Upper lobe of left lung (tissue), 6 donors: Measurements from ENCODE around the gene IPO11. TPM values are rescaled to one million over a fixed set of nuclear protein-coding genes. Genes with fewer than 3 reads are reported as not detected.

Experiments
- ATAC-seq, 2 donors: fragments of 200-7000 bp; cut with Tn5 transposase; one replicate each; pipeline ENCODE4 v1.9.1; 2022; ENCODE audit warnings: mild to moderate bottlenecking in 2 of 2, moderate library complexity in 2 of 2; ENCODE audit not compliant: low FRiP score in 2 of 2
- DNase-seq, 2 donors: peaks; one replicate each; pipeline ENCODE4 v3.0.0-alpha.2; 2019 to 2020
- H3K27ac ChIP-seq, 4 donors: fragments of 200-600 bp; sonication (generic); one replicate each; pipeline ENCODE4 v1.5.1; 2016 to 2019
- H3K27me3 ChIP-seq, 4 donors: fragments of 200-600 bp; sonication (generic); one replicate each; pipeline ENCODE4 v1.5.1; 2017 to 2019
- H3K36me3 ChIP-seq, 4 donors: fragments of 200-600 bp; sonication (generic); one replicate each; pipeline ENCODE4 v1.5.1; 2016 to 2019
- H3K4me1 ChIP-seq, 4 donors: fragments of 200-600 bp; sonication (generic); one replicate each; pipeline ENCODE4 v1.5.1; 2018 to 2019
- H3K4me3 ChIP-seq, 4 donors: fragments of 200-600 bp; sonication (generic); one replicate each; pipeline ENCODE4 v1.5.1; 2017 to 2019; ENCODE audit warnings: mild to moderate bottlenecking in 2 of 4, moderate library complexity in 1 of 4
- H3K9me3 ChIP-seq, 4 donors: fragments of 200-600 bp; sonication (generic); one replicate each; pipeline ENCODE4 v1.5.1; 2018 to 2019
- EP300 ChIP-seq, 4 donors: sonication (generic); formaldehyde crosslinking; IDR thresholded peaks; one replicate each; pipeline ENCODE4 v1.5.1; 2017; ENCODE audit warnings: antibody characterized with exemption in 4 of 4, control low read depth in 2 of 4
- POLR2A ChIP-seq, 4 donors: fragments of 450-650 bp; IDR thresholded peaks; one replicate each; pipeline ENCODE4 v1.5.1; 2016 to 2017; ENCODE audit warnings: antibody characterized with exemption in 4 of 4, mild to moderate bottlenecking in 2 of 4
- POLR2AphosphoS5 ChIP-seq, 2 donors: sonication (generic); formaldehyde crosslinking; IDR thresholded peaks; one replicate each; pipeline ENCODE4 v1.5.1; 2017; ENCODE audit warnings: antibody characterized with exemption in 2 of 2
- WGBS, 2 donors: methylation state at CpG; one replicate each; pipeline ENCODE4 v1.1.5; 2017 to 2018; 5-methylcytosine and 5-hydroxymethylcytosine counted together
- total RNA-seq, 6 donors: library from RNA; depleted of rRNA in 4 of 6; stranded (reverse); fragments of >200 nt in 4 of 6; gene quantifications; one replicate each; pipeline versions ENCODE4 v1.1.0 to v1.2.1, GENCODE V29; 2016 to 2021
- TF ChIP-seq, protein P1 (sequence below), 6 experiments: fragments of 450-650 bp in 4 of 6; fragments of 200-600 bp in 2 of 6; sonication (generic) in 2 of 6; IDR thresholded peaks; one replicate each; pipeline ENCODE4 v1.5.1; 2016 to 2019; ENCODE audit warnings: antibody characterized with exemption in 6 of 6
- donor health status: DM: no; HTN: no; CAD: no; lungs with moderate emphysema.
- donor health status: DM: no; HTN: yes; CAD: no; lungs with severe emphysema.

IPO11 gene
- total RNA-seq, 6 donors from 2014 or later, result 12.2 to 40.4 (median 18.8) TPM

- ATAC-seq (no peak), DNase-seq (no peak)
- no peak overlapping the region for H3K27ac ChIP-seq
- no peak for TF ChIP-seq POLR2AphosphoS5 (IDR thresholded peaks at IDR 0.05)
- TF ChIP-seq EP300 (IDR thresholded peaks at IDR 0.05), result no peak
- no peak for TF ChIP-seq POLR2A (IDR thresholded peaks at IDR 0.05)
- TF ChIP-seq, protein P1, sequence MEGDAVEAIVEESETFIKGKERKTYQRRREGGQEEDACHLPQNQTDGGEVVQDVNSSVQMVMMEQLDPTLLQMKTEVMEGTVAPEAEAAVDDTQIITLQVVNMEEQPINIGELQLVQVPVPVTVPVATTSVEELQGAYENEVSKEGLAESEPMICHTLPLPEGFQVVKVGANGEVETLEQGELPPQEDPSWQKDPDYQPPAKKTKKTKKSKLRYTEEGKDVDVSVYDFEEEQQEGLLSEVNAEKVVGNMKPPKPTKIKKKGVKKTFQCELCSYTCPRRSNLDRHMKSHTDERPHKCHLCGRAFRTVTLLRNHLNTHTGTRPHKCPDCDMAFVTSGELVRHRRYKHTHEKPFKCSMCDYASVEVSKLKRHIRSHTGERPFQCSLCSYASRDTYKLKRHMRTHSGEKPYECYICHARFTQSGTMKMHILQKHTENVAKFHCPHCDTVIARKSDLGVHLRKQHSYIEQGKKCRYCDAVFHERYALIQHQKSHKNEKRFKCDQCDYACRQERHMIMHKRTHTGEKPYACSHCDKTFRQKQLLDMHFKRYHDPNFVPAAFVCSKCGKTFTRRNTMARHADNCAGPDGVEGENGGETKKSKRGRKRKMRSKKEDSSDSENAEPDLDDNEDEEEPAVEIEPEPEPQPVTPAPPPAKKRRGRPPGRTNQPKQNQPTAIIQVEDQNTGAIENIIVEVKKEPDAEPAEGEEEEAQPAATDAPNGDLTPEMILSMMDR (IDR thresholded peaks at IDR 0.05), result no peak
- H3K27me3 ChIP-seq, result no peaks in the 10 kb centered on the region
- no peaks in the 10 kb centered on the region for H3K4me1 ChIP-seq
- no peaks in the 10 kb centered on the region for H3K9me3 ChIP-seq
- H3K4me3 ChIP-seq, result no peak overlapping the region
- 100% methylated on average over 1 of the region's 1 CpG for WGBS, 2 donors
- peaks cover 0 to 45% (median 1%) of the 10 kb centered on the region in 4 donors for H3K36me3 ChIP-seq
These were observed 82.2 kb downstream of the IPO11 start for GRCh38 chr5:62494772-62495171.

DNA sequence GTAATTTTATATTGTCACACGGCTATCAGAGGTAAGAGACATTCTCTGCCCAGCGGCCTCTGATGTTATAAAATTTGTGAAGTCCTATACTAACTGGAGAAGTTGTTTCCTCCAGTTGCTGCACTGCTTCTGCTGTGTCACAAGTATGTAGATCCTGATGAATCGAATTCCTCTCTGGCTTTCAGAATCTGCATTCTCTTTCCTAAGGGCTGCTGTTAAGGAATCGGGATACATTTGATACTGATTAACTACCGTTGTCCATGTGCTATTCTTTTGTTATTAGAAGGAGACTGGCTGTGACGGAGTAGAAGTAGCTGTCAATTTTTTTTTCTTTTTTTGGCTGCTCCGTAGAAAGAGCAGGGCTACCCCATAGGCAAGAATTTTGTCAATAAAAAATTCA, 84.3 kb downstream of the IPO11 start:
- ATAC-seq, result no peak
- Histone ChIP-seq H3K9me3 (no peaks in the 10 kb centered on the region), H3K27ac (no peak overlapping the region), H3K36me3 (peaks cover 0 to 28% (median 1%) of the 10 kb centered on the region in 4 donors), H3K4me1 (no peaks in the 10 kb centered on the region), H3K4me3 (no peak overlapping the region), H3K27me3 (no peaks in the 10 kb centered on the region)
- DNase-seq, result no peak
- 97 to 99% methylated on average over 7 of the region's 7 CpGs for WGBS, 2 donors
- TF ChIP-seq EP300 (IDR thresholded peaks at IDR 0.05) (no peak), POLR2AphosphoS5 (IDR thresholded peaks at IDR 0.05) (no peak)
- TF ChIP-seq, protein P1 (IDR thresholded peaks at IDR 0.05), result no peak

DNA sequence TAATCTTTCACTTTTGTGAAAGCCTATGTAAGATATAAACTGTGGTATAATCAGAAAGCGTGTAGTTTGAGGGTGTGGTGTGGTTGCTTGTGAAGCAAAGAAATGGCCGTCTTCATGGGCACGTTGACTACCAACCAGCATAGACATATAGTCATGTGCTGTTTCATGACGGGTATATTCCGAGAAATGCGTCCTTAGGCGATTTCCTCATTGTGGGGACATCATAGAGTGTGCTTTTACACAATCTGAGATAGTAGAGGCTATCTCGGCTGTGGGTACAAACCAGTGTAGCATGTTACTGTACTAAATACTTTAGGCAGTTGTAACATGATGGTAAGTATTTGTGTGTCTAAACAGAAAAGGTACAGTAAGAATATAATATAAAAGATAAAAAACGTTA, 86.4 kb downstream of the IPO11 start:
- no peaks in the 10 kb centered on the region for H3K27me3 ChIP-seq
- no peaks in the 10 kb centered on the region for H3K9me3 ChIP-seq
- peaks cover 0 to 24% (median 1%) of the 10 kb centered on the region in 4 donors for H3K36me3 ChIP-seq
- DNase-seq (no peak), ATAC-seq (no peak)
- TF ChIP-seq EP300 (IDR thresholded peaks at IDR 0.05), result no peak
- TF ChIP-seq POLR2A (IDR thresholded peaks at IDR 0.05), result no peak
- no peak for TF ChIP-seq POLR2AphosphoS5 (IDR thresholded peaks at IDR 0.05)
- TF ChIP-seq, protein P1 (IDR thresholded peaks at IDR 0.05), result no peak
- H3K4me1 ChIP-seq, result no peaks in the 10 kb centered on the region
- WGBS, 2 donors, result 84 to 86% methylated on average over 9 of the region's 9 CpGs
- H3K27ac ChIP-seq, result no peak overlapping the region
- no peak overlapping the region for H3K4me3 ChIP-seq

DNA sequence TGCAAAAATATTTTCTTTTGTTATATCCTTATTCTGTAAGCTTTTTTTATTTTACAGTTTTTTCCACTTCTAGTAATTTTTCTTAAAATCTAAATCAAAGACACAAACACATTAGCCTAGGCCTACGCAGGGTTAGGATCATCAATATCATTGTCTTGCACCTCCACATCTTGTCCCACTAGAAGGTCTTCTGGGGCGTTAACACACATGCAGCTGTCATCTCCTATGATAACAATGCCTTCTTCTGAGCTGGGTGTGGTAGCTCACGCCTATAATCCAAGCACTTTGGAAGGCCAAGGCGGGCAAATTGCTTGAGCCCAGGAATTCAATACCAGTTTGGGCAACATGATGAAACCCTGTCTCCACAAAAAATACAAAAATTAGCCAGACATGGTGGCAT, 87.2 kb downstream of the IPO11 start:
- Histone ChIP-seq H3K9me3 (no peaks in the 10 kb centered on the region), H3K4me1 (no peaks in the 10 kb centered on the region), H3K36me3 (peaks cover 0 to 24% (median 1%) of the 10 kb centered on the region in 4 donors), H3K4me3 (no peak overlapping the region), H3K27me3 (no peaks in the 10 kb centered on the region), H3K27ac (no peak overlapping the region)
- ATAC-seq (no peak), DNase-seq (no peak)
- TF ChIP-seq POLR2A (IDR thresholded peaks at IDR 0.05), result no peak
- TF ChIP-seq, protein P1 (IDR thresholded peaks at IDR 0.05), result no peak
- TF ChIP-seq POLR2AphosphoS5 (IDR thresholded peaks at IDR 0.05), result no peak
- TF ChIP-seq EP300 (IDR thresholded peaks at IDR 0.05), result no peak
- WGBS, 2 donors, result 93 to 100% methylated on average over 4 of the region's 4 CpGs

DNA sequence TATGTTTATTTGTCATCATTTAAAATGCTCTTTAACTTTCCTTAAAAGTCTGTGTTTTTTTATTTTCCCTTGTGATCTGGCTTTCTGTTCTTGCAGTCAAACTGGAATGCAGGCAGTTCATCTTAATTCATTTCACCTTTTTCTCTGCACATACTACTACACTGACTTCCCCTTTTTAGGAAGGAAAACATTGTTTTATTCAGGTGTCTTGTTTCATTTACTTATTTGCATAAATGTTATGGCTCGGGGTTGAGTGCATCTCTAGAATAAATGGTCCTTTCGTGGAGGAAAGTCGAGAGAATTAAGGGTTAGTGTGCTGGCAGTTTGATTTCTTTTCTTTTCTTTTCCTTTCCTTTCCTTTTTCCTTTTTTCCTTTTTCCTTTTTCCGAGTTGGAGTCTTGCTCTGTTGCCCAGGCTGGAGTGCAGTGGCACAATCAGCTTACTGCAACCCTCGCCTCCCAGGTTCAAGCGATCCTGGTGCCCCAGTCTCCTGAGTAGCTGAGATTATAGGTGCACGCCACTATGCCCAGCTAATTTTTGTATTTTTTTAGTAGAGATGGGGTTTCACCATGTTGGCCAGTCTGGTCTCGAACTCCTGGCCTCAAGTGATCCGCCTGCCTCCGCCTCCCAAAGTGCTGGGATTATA, 90.0 kb downstream of the IPO11 start:
- Histone ChIP-seq H3K4me3 (no peak overlapping the region), H3K9me3 (no peaks in the 10 kb centered on the region), H3K4me1 (no peaks in the 10 kb centered on the region), H3K27me3 (no peaks in the 10 kb centered on the region), H3K36me3 (peaks cover 0 to 23% (median 2%) of the 10 kb centered on the region in 4 donors), H3K27ac (no peak overlapping the region)
- TF ChIP-seq POLR2A (IDR thresholded peaks at IDR 0.05), result no peak
- TF ChIP-seq, protein P1 (IDR thresholded peaks at IDR 0.05), result no peak
- no peak for TF ChIP-seq EP300 (IDR thresholded peaks at IDR 0.05)
- TF ChIP-seq POLR2AphosphoS5 (IDR thresholded peaks at IDR 0.05), result no peak
- WGBS, 2 donors, result 95 to 97% methylated on average over 10 of the region's 10 CpGs
- DNase-seq (no peak), ATAC-seq (no peak)
